ENCODE measurements around the gene APOA1.

Gene APOA1

DNA sequence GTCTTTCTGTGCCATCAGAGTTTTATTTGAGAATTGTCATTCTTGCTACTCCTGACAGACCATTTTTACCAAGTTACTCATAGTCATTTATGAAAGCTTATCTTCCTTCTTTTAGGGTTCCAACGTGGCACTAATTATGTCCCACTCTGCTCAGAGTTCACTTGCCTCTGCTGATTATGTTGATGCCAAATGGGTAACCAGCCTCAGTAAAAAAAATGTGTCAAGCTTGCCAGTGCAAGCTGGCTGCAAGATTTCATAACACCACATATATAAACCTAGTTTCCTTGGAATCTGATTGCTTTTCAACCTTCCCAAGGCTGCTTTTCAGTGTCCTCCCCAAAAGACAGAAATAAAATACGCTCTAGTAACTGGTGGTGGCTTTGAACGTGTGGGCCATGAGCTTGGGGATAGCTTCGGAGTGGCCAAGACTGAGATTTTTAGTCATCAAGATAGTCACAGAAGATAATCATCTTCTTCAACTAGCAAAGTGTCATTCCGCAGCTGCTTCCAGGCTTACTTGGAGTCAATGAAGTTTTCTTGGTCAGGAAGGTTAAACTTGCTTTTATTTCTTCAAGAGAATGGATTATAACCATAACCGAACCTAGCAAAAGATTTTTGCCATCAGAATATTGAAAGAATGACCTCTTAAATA lies 29.5 kb upstream of the APOA1 start:
- no peak for TF ChIP-seq FOXP2 (optimal IDR thresholded peaks at IDR 0.05; ENCODE audit: borderline replicate concordance, extremely low read depth, extremely low read length, insufficient read depth)
- TF ChIP-seq, protein P1, sequence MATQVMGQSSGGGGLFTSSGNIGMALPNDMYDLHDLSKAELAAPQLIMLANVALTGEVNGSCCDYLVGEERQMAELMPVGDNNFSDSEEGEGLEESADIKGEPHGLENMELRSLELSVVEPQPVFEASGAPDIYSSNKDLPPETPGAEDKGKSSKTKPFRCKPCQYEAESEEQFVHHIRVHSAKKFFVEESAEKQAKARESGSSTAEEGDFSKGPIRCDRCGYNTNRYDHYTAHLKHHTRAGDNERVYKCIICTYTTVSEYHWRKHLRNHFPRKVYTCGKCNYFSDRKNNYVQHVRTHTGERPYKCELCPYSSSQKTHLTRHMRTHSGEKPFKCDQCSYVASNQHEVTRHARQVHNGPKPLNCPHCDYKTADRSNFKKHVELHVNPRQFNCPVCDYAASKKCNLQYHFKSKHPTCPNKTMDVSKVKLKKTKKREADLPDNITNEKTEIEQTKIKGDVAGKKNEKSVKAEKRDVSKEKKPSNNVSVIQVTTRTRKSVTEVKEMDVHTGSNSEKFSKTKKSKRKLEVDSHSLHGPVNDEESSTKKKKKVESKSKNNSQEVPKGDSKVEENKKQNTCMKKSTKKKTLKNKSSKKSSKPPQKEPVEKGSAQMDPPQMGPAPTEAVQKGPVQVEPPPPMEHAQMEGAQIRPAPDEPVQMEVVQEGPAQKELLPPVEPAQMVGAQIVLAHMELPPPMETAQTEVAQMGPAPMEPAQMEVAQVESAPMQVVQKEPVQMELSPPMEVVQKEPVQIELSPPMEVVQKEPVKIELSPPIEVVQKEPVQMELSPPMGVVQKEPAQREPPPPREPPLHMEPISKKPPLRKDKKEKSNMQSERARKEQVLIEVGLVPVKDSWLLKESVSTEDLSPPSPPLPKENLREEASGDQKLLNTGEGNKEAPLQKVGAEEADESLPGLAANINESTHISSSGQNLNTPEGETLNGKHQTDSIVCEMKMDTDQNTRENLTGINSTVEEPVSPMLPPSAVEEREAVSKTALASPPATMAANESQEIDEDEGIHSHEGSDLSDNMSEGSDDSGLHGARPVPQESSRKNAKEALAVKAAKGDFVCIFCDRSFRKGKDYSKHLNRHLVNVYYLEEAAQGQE (IDR thresholded peaks at IDR 0.05; ENCODE audit: insufficient read depth in 1 of 2, low read depth in 2 of 2, low read length in 2 of 2): no peak
- TF ChIP-seq POLR2AphosphoS5 (IDR thresholded peaks at IDR 0.05; ENCODE audit: low read depth, low read length): no peak
- no peak for TF ChIP-seq SIN3A (IDR thresholded peaks at IDR 0.05; ENCODE audit: borderline replicate concordance, insufficient read depth, low read length)
- TF ChIP-seq TAF1 (IDR thresholded peaks at IDR 0.05; ENCODE audit: borderline replicate concordance, insufficient read depth, low read length): no peak

DNA sequence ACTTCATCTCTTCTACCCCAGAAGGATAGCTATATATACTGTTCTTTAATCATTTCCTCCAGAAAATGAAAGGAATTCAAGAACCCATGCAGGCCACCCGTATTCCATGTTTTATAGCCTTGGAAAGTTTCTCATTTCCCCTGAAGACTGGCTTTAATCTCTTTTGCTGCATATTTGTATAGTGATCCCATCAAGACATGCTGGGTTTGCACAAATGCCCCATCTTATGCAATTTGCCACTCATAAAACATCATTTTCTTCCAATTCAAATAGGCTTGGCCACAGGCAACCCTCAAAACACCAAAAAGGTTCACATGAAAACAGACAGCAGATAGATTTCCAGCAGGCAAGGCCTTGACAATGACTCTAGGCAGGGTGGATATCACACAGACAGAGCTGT lies 28.3 kb upstream of the APOA1 start:
- TF ChIP-seq FOXP2 (optimal IDR thresholded peaks at IDR 0.05; ENCODE audit: borderline replicate concordance, extremely low read depth, extremely low read length, insufficient read depth) (no peak), SIN3A (IDR thresholded peaks at IDR 0.05; ENCODE audit: borderline replicate concordance, insufficient read depth, low read length) (no peak), TAF1 (IDR thresholded peaks at IDR 0.05; ENCODE audit: borderline replicate concordance, insufficient read depth, low read length) (no peak), POLR2AphosphoS5 (IDR thresholded peaks at IDR 0.05; ENCODE audit: low read depth, low read length) (no peak)
- TF ChIP-seq, protein P1 (IDR thresholded peaks at IDR 0.05; ENCODE audit: insufficient read depth in 1 of 2, low read depth in 2 of 2, low read length in 2 of 2): no peak

- no peak for TF ChIP-seq TAF1 (IDR thresholded peaks at IDR 0.05; ENCODE audit: borderline replicate concordance, insufficient read depth, low read length)
- TF ChIP-seq FOXP2 (optimal IDR thresholded peaks at IDR 0.05; ENCODE audit: borderline replicate concordance, extremely low read depth, extremely low read length, insufficient read depth): no peak
- TF ChIP-seq, protein P1 (IDR thresholded peaks at IDR 0.05; ENCODE audit: insufficient read depth in 1 of 2, low read depth in 2 of 2, low read length in 2 of 2): no peak
- TF ChIP-seq POLR2AphosphoS5 (IDR thresholded peaks at IDR 0.05; ENCODE audit: low read depth, low read length): no peak
- no peak for TF ChIP-seq SIN3A (IDR thresholded peaks at IDR 0.05; ENCODE audit: borderline replicate concordance, insufficient read depth, low read length)
Observed at GRCh38 chr11:116864531-116864930, 27.1 kb upstream of the APOA1 start.

- TF ChIP-seq FOXP2 (optimal IDR thresholded peaks at IDR 0.05; ENCODE audit: borderline replicate concordance, extremely low read depth, extremely low read length, insufficient read depth): no peak
Observed at GRCh38 chr11:116862951-116863350, 25.5 kb upstream of the APOA1 start.

GRCh38 chr11:116862185-116862584 lies 24.8 kb upstream of the APOA1 start:
- TF ChIP-seq POLR2AphosphoS5 (IDR thresholded peaks at IDR 0.05; ENCODE audit: low read depth, low read length): no peak
- no peak for TF ChIP-seq FOXP2 (optimal IDR thresholded peaks at IDR 0.05; ENCODE audit: borderline replicate concordance, extremely low read depth, extremely low read length, insufficient read depth)
- TF ChIP-seq, protein P1 (IDR thresholded peaks at IDR 0.05; ENCODE audit: insufficient read depth in 1 of 2, low read depth in 2 of 2, low read length in 2 of 2): no peak
- TF ChIP-seq SIN3A (IDR thresholded peaks at IDR 0.05; ENCODE audit: borderline replicate concordance, insufficient read depth, low read length): no peak
- TF ChIP-seq TAF1 (IDR thresholded peaks at IDR 0.05; ENCODE audit: borderline replicate concordance, insufficient read depth, low read length): no peak

All from PFSK-1 (cell line).